ENCODE results near the gene S100Z. TPM values are rescaled to one million over a fixed set of nuclear protein-coding genes. Genes with fewer than 3 reads are reported as not detected.

The S100Z gene
- total and polyA plus RNA-seq, 4 donors: 0.77 to 1.9 (median 1.5) TPM

DNA sequence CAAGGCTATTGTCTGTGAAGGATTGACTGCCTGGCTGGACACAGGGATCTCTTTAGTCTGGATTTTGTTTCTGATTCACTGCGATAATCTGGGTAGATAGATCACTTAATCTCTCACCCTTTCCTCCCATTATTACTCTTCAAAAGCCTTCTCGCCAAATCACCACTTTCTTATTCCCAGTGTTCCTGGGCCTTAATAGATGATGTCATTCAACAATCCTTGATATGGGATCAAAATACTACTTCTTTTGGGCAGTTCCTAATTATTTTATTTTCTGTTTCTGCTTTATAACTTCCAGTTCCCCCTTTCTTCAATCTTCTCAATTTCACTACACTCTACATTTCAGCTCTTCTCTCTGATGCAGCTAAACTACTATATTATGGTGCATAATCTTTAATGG is 96.3 kb downstream of the S100Z start:
- no peak for TF ChIP-seq CTCF (IDR thresholded peaks at IDR 0.05; ENCODE audit: control extremely low read depth, extremely low read depth)
- WGBS, 2 donors: 83 to 96% methylated on average over 2 of the region's 2 CpGs

GRCh38 chr5:76947082-76947503 is 97.3 kb downstream of the S100Z start:
- DNase-seq (no peak), ATAC-seq (ENCODE audit: insufficient read depth, low FRiP score) (no peak)
- H3K9me3 ChIP-seq (ENCODE audit: control insufficient read depth in 4 of 4, insufficient read depth in 3 of 4, low read length in 3 of 4): no peaks in the 10 kb centered on the region
- H3K36me3 ChIP-seq (ENCODE audit: control insufficient read depth in 4 of 4, insufficient read depth in 4 of 4, low read length in 4 of 4): no peaks in the 10 kb centered on the region
- H3K27ac ChIP-seq (ENCODE audit: low read depth in 1 of 2, low read length in 1 of 2): no peak overlapping the region
- H3K27me3 ChIP-seq (ENCODE audit: control insufficient read depth in 3 of 3, insufficient read depth in 3 of 3, low read length in 2 of 3): peaks cover 3 to 6% (median 6%) of the 10 kb centered on the region in 3 donors
- no peak for TF ChIP-seq CTCF (IDR thresholded peaks at IDR 0.05; ENCODE audit: control extremely low read depth, extremely low read depth)
- no peak overlapping the region for H3K9ac ChIP-seq (ENCODE audit: insufficient read depth in 1 of 2, low read length in 2 of 2)
- WGBS, 2 donors: 30 to 35% methylated on average over 4 of the region's 4 CpGs
- no peak overlapping the region for H3K4me3 ChIP-seq
- H3K4me1 ChIP-seq (ENCODE audit: control insufficient read depth in 5 of 5, insufficient read depth in 5 of 5, low read length in 5 of 5): no peaks in the 10 kb centered on the region

More for the DNA sequence above, 96.3 kb downstream of the S100Z start:
- Histone ChIP-seq H3K4me3 (no peak overlapping the region), H3K27me3 (ENCODE audit: control insufficient read depth in 3 of 3, insufficient read depth in 3 of 3, low read length in 2 of 3) (peaks cover 0 to 2% (median 0%) of the 10 kb centered on the region in 3 donors), H3K27ac (ENCODE audit: low read depth in 1 of 2, low read length in 1 of 2) (no peak overlapping the region), H3K36me3 (ENCODE audit: control insufficient read depth in 4 of 4, insufficient read depth in 4 of 4, low read length in 4 of 4) (no peaks in the 10 kb centered on the region), H3K9ac (ENCODE audit: insufficient read depth in 1 of 2, low read length in 2 of 2) (no peak overlapping the region), H3K9me3 (ENCODE audit: control insufficient read depth in 4 of 4, insufficient read depth in 3 of 4, low read length in 3 of 4) (no peaks in the 10 kb centered on the region), H3K4me1 (ENCODE audit: control insufficient read depth in 5 of 5, insufficient read depth in 5 of 5, low read length in 5 of 5) (no peaks in the 10 kb centered on the region)
- DNase-seq (no peak), ATAC-seq (ENCODE audit: insufficient read depth, low FRiP score) (no peak)

GRCh38 chr5:76952795-76953536 is 103.2 kb downstream of the S100Z start, which contains the start of gene CRHBP:
Gene CRHBP, plus strand, starts transcription at chr5:76953045. Its CDS starts 90 bp downstream, at chr5:76953135.
- Histone ChIP-seq H3K4me1 (ENCODE audit: control insufficient read depth in 5 of 5, insufficient read depth in 5 of 5, low read length in 5 of 5) (peaks cover 0 to 14% (median 0%) of the 10 kb centered on the region in 5 donors), H3K27me3 (ENCODE audit: control insufficient read depth in 3 of 3, insufficient read depth in 3 of 3, low read length in 2 of 3) (peaks cover 3 to 42% (median 41%) of the 10 kb centered on the region in 3 donors), H3K9me3 (ENCODE audit: control insufficient read depth in 4 of 4, insufficient read depth in 3 of 4, low read length in 3 of 4) (peaks cover 0 to 3% (median 0%) of the 10 kb centered on the region in 4 donors), H3K36me3 (ENCODE audit: control insufficient read depth in 4 of 4, insufficient read depth in 4 of 4, low read length in 4 of 4) (no peaks in the 10 kb centered on the region), H3K4me3 (no peak within 1 kb of the TSS), H3K9ac (ENCODE audit: insufficient read depth in 1 of 2, low read length in 2 of 2) (no peak within 1 kb of the TSS), H3K27ac (ENCODE audit: low read depth in 1 of 2, low read length in 1 of 2) (no peak within 1 kb of the TSS)
- WGBS, 2 donors: 15 to 28% methylated on average over 22 to 23 of the region's 23 CpGs
- DNase-seq (peak in 2 of 3 donors; percentile 9 to 17), ATAC-seq (ENCODE audit: insufficient read depth, low FRiP score) (peak; percentile 19)
- no peak for TF ChIP-seq CTCF (IDR thresholded peaks at IDR 0.05; ENCODE audit: control extremely low read depth, extremely low read depth)
